HL-60 (cell line): ENCODE data around the gene SPACA6.

Experiments used
- DNase-seq, 2 experiments: peaks; one replicate each; pipeline ENCODE4 v3.0.0-alpha.2; 2010 to 2020; ENCODE audit warnings: low read depth in 1 of 2, low spot score in 1 of 2
- H3K27ac ChIP-seq: fragments of 250-450 bp; sonication (Bioruptor Pico); replicated peaks from 2 replicates; pipeline ENCODE4 v1.5.1; 2020; ENCODE audit warnings: mild to moderate bottlenecking, moderate library complexity
- H3K27me3 ChIP-seq: fragments of 250-450 bp; sonication (Bioruptor Pico); 2 replicates; pipeline ENCODE4 v1.5.1; 2021; ENCODE audit warnings: mild to moderate bottlenecking, moderate library complexity; ENCODE audit not compliant: insufficient read depth, poor library complexity, severe bottlenecking
- H3K4me3 ChIP-seq: replicated peaks from 2 replicates; pipeline ENCODE4 v1.5.1; 2011; ENCODE audit warnings: mild to moderate bottlenecking, control low read depth, low read length; ENCODE audit not compliant: insufficient read depth
- GABPA ChIP-seq: IDR thresholded peaks from 2 replicates; pipeline ENCODE4 v1.6.1; 2012; ENCODE audit warnings: low read depth
- POLR2AphosphoS5 ChIP-seq: IDR thresholded peaks from 2 replicates; pipeline ENCODE4 v1.6.1; 2012; ENCODE audit warnings: low read depth
- SPI1 ChIP-seq: IDR thresholded peaks from 2 replicates; pipeline ENCODE4 v1.6.1; 2012; ENCODE audit warnings: low read depth, mild to moderate bottlenecking, borderline replicate concordance
- TF ChIP-seq, protein P1 (sequence below): IDR thresholded peaks from one replicate; pipeline ENCODE4 v1.5.1; 2011; ENCODE audit warnings: low read length, control low read depth, inconsistent platforms; ENCODE audit not compliant: insufficient read depth
- TF ChIP-seq, protein P2 (sequence below): IDR thresholded peaks from 2 replicates; pipeline ENCODE4 v1.6.1; 2012; ENCODE audit warnings: low read depth; ENCODE audit not compliant: insufficient replicate concordance

The SPACA6 gene

DNA sequence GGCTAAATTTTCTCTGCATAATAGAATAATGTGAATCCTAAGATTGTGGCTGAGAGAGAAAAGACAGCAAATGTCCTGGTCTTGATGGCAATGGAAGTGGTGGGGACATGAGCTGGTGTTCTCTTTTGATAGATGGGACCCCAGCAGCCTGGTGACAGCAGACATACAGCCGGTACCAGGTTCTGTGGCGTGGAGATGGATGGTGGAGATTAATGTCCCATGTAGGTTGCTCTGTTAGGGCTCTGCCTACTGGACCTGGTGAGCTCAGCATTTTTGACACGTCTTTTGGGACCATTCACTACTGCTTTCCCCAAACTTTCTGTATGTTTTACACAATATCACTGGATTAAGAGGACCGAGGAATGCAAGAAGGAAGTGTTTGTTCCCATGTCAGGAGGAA is 38.3 kb upstream of the SPACA6 start:
- peak in 1 of 2 experiments; percentile 15 for DNase-seq

DNA sequence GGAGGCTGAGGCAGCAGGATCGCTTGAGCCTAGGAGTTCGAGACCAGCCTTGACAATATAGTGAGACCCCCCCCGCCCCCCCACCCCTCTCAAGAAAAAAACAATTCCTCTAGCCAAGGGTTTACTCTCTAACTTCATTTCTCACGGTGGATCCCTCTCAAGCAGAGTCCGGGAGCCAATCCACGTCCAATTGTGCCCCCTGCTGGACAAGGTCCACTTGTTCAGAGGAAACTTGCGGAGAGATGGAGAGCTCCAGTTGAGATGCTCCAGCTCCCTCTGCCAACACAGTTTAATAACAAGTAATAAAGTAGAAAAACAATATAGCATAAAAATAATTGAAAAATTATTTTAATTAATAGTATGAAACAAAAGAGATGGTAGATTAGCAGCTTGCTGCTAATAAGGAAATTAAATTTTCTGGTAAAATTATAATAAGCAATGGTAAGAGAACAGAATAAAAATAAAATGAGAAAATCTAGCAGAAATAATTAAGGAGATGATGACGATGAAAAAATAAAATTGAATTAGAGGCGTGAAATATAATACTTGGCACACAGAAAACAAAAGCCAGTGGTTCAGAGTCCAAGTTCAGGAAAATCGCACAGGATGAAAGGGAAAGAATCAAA is 32.0 kb upstream of the SPACA6 start:
- no peaks in the 10 kb centered on the region for H3K27me3 ChIP-seq
- no peak for TF ChIP-seq GABPA
- TF ChIP-seq, protein P1, sequence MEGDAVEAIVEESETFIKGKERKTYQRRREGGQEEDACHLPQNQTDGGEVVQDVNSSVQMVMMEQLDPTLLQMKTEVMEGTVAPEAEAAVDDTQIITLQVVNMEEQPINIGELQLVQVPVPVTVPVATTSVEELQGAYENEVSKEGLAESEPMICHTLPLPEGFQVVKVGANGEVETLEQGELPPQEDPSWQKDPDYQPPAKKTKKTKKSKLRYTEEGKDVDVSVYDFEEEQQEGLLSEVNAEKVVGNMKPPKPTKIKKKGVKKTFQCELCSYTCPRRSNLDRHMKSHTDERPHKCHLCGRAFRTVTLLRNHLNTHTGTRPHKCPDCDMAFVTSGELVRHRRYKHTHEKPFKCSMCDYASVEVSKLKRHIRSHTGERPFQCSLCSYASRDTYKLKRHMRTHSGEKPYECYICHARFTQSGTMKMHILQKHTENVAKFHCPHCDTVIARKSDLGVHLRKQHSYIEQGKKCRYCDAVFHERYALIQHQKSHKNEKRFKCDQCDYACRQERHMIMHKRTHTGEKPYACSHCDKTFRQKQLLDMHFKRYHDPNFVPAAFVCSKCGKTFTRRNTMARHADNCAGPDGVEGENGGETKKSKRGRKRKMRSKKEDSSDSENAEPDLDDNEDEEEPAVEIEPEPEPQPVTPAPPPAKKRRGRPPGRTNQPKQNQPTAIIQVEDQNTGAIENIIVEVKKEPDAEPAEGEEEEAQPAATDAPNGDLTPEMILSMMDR: peak; percentile 47
- TF ChIP-seq SPI1: no peak
- TF ChIP-seq, protein P2, sequence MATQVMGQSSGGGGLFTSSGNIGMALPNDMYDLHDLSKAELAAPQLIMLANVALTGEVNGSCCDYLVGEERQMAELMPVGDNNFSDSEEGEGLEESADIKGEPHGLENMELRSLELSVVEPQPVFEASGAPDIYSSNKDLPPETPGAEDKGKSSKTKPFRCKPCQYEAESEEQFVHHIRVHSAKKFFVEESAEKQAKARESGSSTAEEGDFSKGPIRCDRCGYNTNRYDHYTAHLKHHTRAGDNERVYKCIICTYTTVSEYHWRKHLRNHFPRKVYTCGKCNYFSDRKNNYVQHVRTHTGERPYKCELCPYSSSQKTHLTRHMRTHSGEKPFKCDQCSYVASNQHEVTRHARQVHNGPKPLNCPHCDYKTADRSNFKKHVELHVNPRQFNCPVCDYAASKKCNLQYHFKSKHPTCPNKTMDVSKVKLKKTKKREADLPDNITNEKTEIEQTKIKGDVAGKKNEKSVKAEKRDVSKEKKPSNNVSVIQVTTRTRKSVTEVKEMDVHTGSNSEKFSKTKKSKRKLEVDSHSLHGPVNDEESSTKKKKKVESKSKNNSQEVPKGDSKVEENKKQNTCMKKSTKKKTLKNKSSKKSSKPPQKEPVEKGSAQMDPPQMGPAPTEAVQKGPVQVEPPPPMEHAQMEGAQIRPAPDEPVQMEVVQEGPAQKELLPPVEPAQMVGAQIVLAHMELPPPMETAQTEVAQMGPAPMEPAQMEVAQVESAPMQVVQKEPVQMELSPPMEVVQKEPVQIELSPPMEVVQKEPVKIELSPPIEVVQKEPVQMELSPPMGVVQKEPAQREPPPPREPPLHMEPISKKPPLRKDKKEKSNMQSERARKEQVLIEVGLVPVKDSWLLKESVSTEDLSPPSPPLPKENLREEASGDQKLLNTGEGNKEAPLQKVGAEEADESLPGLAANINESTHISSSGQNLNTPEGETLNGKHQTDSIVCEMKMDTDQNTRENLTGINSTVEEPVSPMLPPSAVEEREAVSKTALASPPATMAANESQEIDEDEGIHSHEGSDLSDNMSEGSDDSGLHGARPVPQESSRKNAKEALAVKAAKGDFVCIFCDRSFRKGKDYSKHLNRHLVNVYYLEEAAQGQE: no peak
- no peak for TF ChIP-seq POLR2AphosphoS5
- no peak overlapping the region for H3K4me3 ChIP-seq
- DNase-seq: peak; percentile 75 to 85
- H3K27ac ChIP-seq: no peak overlapping the region

More for the DNA sequence above, 38.3 kb upstream of the SPACA6 start:
- Histone ChIP-seq H3K4me3 (no peak overlapping the region), H3K27me3 (no peaks in the 10 kb centered on the region), H3K27ac (no peak overlapping the region)
- TF ChIP-seq, protein P2: no peak
- TF ChIP-seq GABPA (no peak), POLR2AphosphoS5 (no peak), SPI1 (no peak)
- TF ChIP-seq, protein P1: no peak

DNA sequence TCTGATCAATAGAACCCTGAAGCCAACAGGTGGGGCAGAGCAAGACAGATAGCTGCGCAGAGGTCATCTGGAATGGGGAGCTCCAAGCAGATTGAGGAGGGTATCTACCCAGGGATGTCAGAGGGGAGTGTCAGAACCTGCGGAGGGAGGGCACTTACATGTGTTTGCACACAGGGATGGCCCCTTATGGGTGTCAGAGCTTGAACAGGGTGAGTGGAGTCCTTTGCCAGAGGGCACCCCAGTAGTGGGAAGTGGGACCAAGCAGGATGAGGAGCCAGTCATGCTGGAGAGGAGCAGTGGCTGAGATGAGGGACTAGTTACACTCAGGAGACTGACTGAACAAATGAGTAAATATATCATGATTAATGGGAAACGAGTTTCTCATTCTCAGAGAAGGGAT is 29.5 kb upstream of the SPACA6 start:
- no peak for TF ChIP-seq GABPA
- no peak for TF ChIP-seq POLR2AphosphoS5
- TF ChIP-seq, protein P1: no peak
- TF ChIP-seq, protein P2: no peak
- no peak for TF ChIP-seq SPI1
- no peak for DNase-seq
- H3K27ac ChIP-seq: no peak overlapping the region

More for the DNA sequence above, 29.5 kb upstream of the SPACA6 start:
- Histone ChIP-seq H3K27me3 (no peaks in the 10 kb centered on the region), H3K4me3 (no peak overlapping the region)
